ENCODE results near the gene LRP2BP.

DNA sequence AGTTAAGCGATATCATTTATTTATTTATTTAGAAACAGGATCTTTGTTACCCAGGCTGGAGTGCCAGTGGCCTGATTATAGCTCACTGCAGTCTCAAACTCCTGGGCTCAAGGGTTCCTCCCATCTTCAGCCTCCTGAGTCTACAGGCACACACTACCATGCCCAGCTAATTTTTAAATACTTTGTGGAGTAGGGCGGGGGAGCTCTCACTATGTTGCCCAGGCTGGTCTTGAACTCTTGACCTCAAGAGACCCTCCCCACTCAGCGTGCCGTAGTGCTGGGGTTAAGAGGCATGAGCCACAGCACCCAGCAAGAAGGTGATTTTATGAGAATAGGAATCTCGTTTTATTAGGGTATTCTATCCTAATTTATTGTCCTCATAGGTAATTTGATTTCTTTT, 33.9 kb upstream of the LRP2BP start:
- TF ChIP-seq ZSCAN29 (CRISPR knock-in tag; conservative IDR thresholded peaks at IDR 0.05) (no peak), EZH2 (conservative IDR thresholded peaks at IDR 0.05; ENCODE audit: low read depth, low read length) (no peak)

All from HepG2 (cell line).